Neuronal stem cell (in vitro differentiated cells): ENCODE data around the gene DEFB123.

Experiments used
- DNase-seq: peaks from one replicate; pipeline ENCODE4 v3.0.0-alpha.2; 2013; ENCODE audit warnings: low spot score
- H2AFZ ChIP-seq: one replicate; pipeline ENCODE4 v1.6.1; 2013; ENCODE audit warnings: mild to moderate bottlenecking, low read length, inconsistent platforms
- H2AK5ac ChIP-seq: 2 replicates; pipeline ENCODE4 v1.6.1; 2013; ENCODE audit warnings: low read depth, mild to moderate bottlenecking, inconsistent platforms, low read length, moderate library complexity, mixed read lengths
- H2BK120ac ChIP-seq: 2 replicates; pipeline ENCODE4 v1.6.1; 2013; ENCODE audit warnings: low read depth, mild to moderate bottlenecking, inconsistent platforms, low read length, moderate library complexity, mixed read lengths
- H2BK12ac ChIP-seq: one replicate; pipeline ENCODE4 v1.6.1; 2013; ENCODE audit warnings: low read length, inconsistent platforms
- H2BK15ac ChIP-seq: 2 replicates; pipeline ENCODE4 v1.6.1; 2013; ENCODE audit warnings: mild to moderate bottlenecking, low read length, inconsistent platforms, mixed read lengths
- H2BK5ac ChIP-seq: one replicate; pipeline ENCODE4 v1.6.1; 2013; ENCODE audit warnings: inconsistent platforms, mild to moderate bottlenecking, low read length, moderate library complexity
- H3K14ac ChIP-seq: one replicate; pipeline ENCODE4 v1.6.1; 2013; ENCODE audit warnings: low read length, inconsistent platforms
- H3K18ac ChIP-seq: 2 replicates; pipeline ENCODE4 v1.6.1; 2013; ENCODE audit warnings: low read length, inconsistent platforms
- H3K23ac ChIP-seq: 2 replicates; pipeline ENCODE4 v1.6.1; 2013; ENCODE audit warnings: low read depth, mild to moderate bottlenecking, mixed read lengths, low read length, inconsistent platforms; ENCODE audit not compliant: poor library complexity
- H3K27ac ChIP-seq: replicated peaks from 3 replicates; pipeline ENCODE4 v1.5.1; 2013; ENCODE audit warnings: low read length, inconsistent platforms
- H3K27me3 ChIP-seq, 3 experiments: 2 replicates each; pipeline ENCODE4 v1.6.1; 2013; ENCODE audit warnings: low read length in 3 of 3, mild to moderate bottlenecking in 2 of 3, inconsistent platforms in 1 of 3, low read depth in 1 of 3, mixed read lengths in 1 of 3, moderate library complexity in 1 of 3; ENCODE audit not compliant: control insufficient read depth in 3 of 3, insufficient read depth in 3 of 3
- H3K36me3 ChIP-seq, 2 donors: replicated peaks in 1 of 2; 2 replicates each; pipeline ENCODE4 v1.6.1; 2013; ENCODE audit warnings: low read length in 2 of 2; ENCODE audit not compliant: control insufficient read depth in 2 of 2, insufficient read depth in 2 of 2
- H3K4ac ChIP-seq: 2 replicates; pipeline ENCODE4 v1.6.1; 2013; ENCODE audit warnings: inconsistent platforms, mild to moderate bottlenecking, low read length, moderate library complexity
- H3K4me1 ChIP-seq, 2 donors: 1 replicate in 1 of 2; 2 replicates in 1 of 2; pipeline ENCODE4 v1.6.1; 2013; ENCODE audit warnings: low read length in 2 of 2, low read depth in 1 of 2; ENCODE audit not compliant: control insufficient read depth in 2 of 2, insufficient read depth in 1 of 2
- H3K4me2 ChIP-seq: one replicate; pipeline ENCODE4 v1.6.1; 2013; ENCODE audit warnings: mild to moderate bottlenecking, low read length, inconsistent platforms; ENCODE audit not compliant: insufficient read depth, poor library complexity, severe bottlenecking
- H3K4me3 ChIP-seq, 2 donors: 2 replicates each; pipeline ENCODE4 v1.5.1; 2013; ENCODE audit warnings: low read length in 2 of 2, mild to moderate bottlenecking in 2 of 2, inconsistent platforms in 1 of 2, moderate library complexity in 1 of 2
- H3K79me1 ChIP-seq: one replicate; pipeline ENCODE4 v1.6.1; 2013; ENCODE audit warnings: low read depth, mild to moderate bottlenecking, inconsistent platforms, low read length, moderate library complexity
- H3K9ac ChIP-seq: one replicate; pipeline ENCODE4 v1.6.1; 2013; ENCODE audit warnings: mild to moderate bottlenecking, low read depth, low read length, inconsistent platforms; ENCODE audit not compliant: poor library complexity
- H3K9me3 ChIP-seq, 2 donors: replicated peaks in 1 of 2; 2 replicates each; pipeline versions ENCODE3 to v1.6.1; 2013; ENCODE audit warnings: low read length in 2 of 2, mild to moderate bottlenecking in 2 of 2, inconsistent platforms in 1 of 2, low read depth in 1 of 2, mixed read lengths in 1 of 2, moderate library complexity in 1 of 2; ENCODE audit not compliant: control insufficient read depth in 2 of 2, insufficient read depth in 1 of 2
- H4K8ac ChIP-seq: one replicate; pipeline ENCODE4 v1.6.1; 2013; ENCODE audit warnings: low read depth, mild to moderate bottlenecking, inconsistent platforms, low read length, moderate library complexity
- H4K91ac ChIP-seq: one replicate; pipeline ENCODE4 v1.6.1; 2013; ENCODE audit warnings: low read length, low read depth, mild to moderate bottlenecking, inconsistent platforms; ENCODE audit not compliant: poor library complexity
- WGBS, 2 donors: extraction: QIAGEN DNeasy Blood & Tissue Kit; methylation state at CpG; one replicate each; pipeline ENCODE4 v1.1.7; 2013; ENCODE audit warnings: missing lambda C conversion rate in 2 of 2, mixed read lengths in 1 of 2; ENCODE audit not compliant: insufficient read length in 2 of 2, insufficient replicate concordance in 1 of 2; ENCODE audit errors: extremely low coverage in 2 of 2; 5-methylcytosine and 5-hydroxymethylcytosine counted together

Gene DEFB123

GRCh38 chr20:31497838-31498540 is 57.6 kb downstream of the DEFB123 start:
- no peaks in the 10 kb centered on the region for H3K4me1 ChIP-seq
- no peak overlapping the region for H4K91ac ChIP-seq
- no peak overlapping the region for H4K8ac ChIP-seq
- H3K14ac ChIP-seq = no peak overlapping the region
- H3K27ac ChIP-seq = no peak overlapping the region
- H2AK5ac ChIP-seq = no peak overlapping the region
- WGBS, 2 donors = no CpG with 5 or more reads among the region's 6 CpGs
- H3K4me3 ChIP-seq = no peak overlapping the region
- no peak overlapping the region for H3K18ac ChIP-seq
- H3K36me3 ChIP-seq = no peaks in the 10 kb centered on the region
- H2AFZ ChIP-seq = no peak overlapping the region
- no peak overlapping the region for H2BK15ac ChIP-seq
- no peak overlapping the region for H3K23ac ChIP-seq
- H2BK120ac ChIP-seq = no peak overlapping the region
- H3K79me1 ChIP-seq = no peaks in the 10 kb centered on the region
- H3K4me2 ChIP-seq = no peak overlapping the region
- H3K27me3 ChIP-seq = peaks cover 0 to 15% (median 0%) of the 10 kb centered on the region in 3 experiments
- no peak for DNase-seq
- no peak overlapping the region for H3K4ac ChIP-seq
- no peak overlapping the region for H3K9ac ChIP-seq
- no peak overlapping the region for H2BK5ac ChIP-seq
- peaks cover 0 to 12% of the 10 kb centered on the region in 2 donors for H3K9me3 ChIP-seq
- H2BK12ac ChIP-seq = no peak overlapping the region
